RCC 7860 (cell line): ENCODE measurements around the gene PTF1A.
"Not testable (repeated sequence)": the region's sequence is repeated elsewhere in the genome, so short reads cannot be mapped to it uniquely, and the experiment has no call there.

Experiments
- DNase-seq: peaks from one replicate; pipeline ENCODE4 v3.0.0-alpha.2; 2015; ENCODE audit warnings: low spot score
- FAIRE-seq: peaks from 2 replicates; lab custom pipeline; 2012; peaks lifted over from hg19 to GRCh38; lab: Jason Lieb, UNC

The PTF1A gene

GRCh38 chr10:23203369-23204325 lies 11.5 kb downstream of the PTF1A start:
- DNase-seq, result no peak
- FAIRE-seq, result no peak

- FAIRE-seq, result no peak
- no peak for DNase-seq
Measured at GRCh38 chr10:23204773-23205172, 12.7 kb downstream of the PTF1A start.

GRCh38 chr10:23205972-23206642 lies 14.0 kb downstream of the PTF1A start:
- DNase-seq, result no peak
- FAIRE-seq, result no peak

GRCh38 chr10:23217471-23217870 lies 25.4 kb downstream of the PTF1A start:
- FAIRE-seq (no peak), DNase-seq (no peak)

GRCh38 chr10:23230582-23230981 lies 38.5 kb downstream of the PTF1A start:
- DNase-seq, result no peak
- FAIRE-seq, result no peak

- no peak for DNase-seq
- FAIRE-seq, result no peak
Measured at GRCh38 chr10:23238015-23238414, 45.9 kb downstream of the PTF1A start.

GRCh38 chr10:23241779-23242178 lies 49.7 kb downstream of the PTF1A start:
- FAIRE-seq, DNase-seq: not testable (repeated sequence)
